GM21786 (cell line): ENCODE results near the gene ZNF74.
"Not testable (repeated sequence)": the region's sequence is repeated elsewhere in the genome, so short reads cannot be mapped to it uniquely, and the experiment has no call there.

Experiments used
- ATAC-seq: cut with Tn5 transposase; IDR thresholded peaks from one replicate; pipeline ENCODE4 v1.9.1; 2021; ENCODE audit not compliant: unreplicated experiment

ZNF74 gene

DNA sequence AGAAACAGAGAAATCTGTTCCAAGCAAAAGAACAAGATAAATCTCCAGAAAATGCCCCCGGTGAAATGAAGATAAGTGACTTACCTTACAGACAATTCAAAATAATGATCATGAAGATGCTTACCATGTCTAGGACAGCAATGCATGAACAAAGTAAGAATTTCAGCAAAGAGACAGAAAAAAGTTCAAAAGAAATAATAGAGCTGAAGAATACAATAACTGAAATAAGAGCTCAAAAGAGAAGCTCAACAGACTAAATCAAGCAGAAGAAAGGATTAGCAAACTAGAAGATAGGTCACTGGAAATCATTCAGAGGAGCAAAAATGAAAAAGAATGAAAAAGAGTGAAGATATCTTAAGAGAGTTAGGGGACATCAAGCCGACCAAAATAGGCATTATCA is 19.8 kb upstream of the ZNF74 start:
- not testable (repeated sequence) for ATAC-seq

GRCh38 chr22:20376281-20376680 is 17.7 kb upstream of the ZNF74 start:
- ATAC-seq, result not testable (repeated sequence)

GRCh38 chr22:20376983-20377382 is 17.0 kb upstream of the ZNF74 start:
- not testable (repeated sequence) for ATAC-seq

DNA sequence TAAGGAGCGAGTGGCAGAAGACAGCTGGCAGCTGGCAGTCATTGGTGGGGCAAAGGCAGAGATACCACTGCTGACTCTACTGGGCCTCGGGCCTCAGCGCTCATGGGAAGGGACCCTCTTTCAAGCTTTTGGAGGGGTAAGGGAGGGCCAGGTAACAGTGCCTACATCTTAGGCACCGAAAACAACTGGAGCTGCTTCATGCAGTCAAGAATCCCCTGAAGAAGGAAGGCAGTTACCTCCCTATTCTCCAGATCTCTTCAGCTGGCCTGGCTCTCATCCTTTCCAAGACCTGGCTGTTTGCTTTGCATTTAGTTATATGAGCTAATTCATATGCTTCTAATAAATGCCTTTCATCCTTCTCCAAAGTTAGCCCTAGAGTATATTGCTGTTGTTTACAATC is 15.8 kb upstream of the ZNF74 start:
- ATAC-seq, result no peak

DNA sequence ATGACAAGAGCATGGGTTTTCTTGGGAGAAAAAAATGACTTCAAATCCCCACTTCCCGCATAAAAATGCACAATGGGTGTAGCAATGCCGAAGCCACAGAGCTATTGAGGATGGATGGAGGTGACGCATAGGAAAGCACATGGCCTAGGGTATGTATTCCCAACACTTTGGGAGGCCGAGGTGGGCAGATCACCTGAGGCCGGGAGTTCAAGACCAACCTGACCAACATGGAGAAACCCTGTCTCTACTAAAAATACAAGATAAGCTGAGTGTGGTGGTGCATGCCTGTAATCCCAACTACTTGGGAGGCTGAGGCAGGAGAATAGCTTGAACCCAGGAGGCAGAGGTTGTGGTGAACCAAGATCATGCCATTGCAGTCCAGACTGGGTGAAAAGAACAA is 15.3 kb upstream of the ZNF74 start:
- ATAC-seq, result not testable (repeated sequence)

- no peak for ATAC-seq
Measured at GRCh38 chr22:20380486-20380885, 13.5 kb upstream of the ZNF74 start.

- ATAC-seq, result no peak
Measured at GRCh38 chr22:20383538-20383937, 10.4 kb upstream of the ZNF74 start.

GRCh38 chr22:20384171-20384570 is 9.8 kb upstream of the ZNF74 start:
- no peak for ATAC-seq

- no peak for ATAC-seq
Measured at GRCh38 chr22:20384865-20385264, 9.1 kb upstream of the ZNF74 start.

DNA sequence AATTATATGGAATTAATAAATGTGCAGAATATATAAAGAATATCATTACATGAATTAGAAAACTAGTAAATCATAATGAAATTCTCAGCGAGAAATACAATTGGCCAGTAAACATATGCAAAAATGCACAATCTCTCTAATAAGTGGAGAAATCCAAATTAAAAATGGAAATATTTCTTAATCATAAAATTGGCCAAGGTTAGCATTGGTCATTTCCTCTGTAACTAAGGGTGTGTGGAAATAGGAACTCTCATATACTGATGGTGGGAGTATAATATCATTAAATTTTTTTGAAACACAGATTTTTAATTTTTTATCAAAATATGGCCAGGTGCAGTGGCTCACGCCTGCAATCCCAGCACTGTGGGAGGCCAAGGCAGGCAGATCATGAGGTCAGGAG is 7.6 kb upstream of the ZNF74 start:
- ATAC-seq, result no peak

DNA sequence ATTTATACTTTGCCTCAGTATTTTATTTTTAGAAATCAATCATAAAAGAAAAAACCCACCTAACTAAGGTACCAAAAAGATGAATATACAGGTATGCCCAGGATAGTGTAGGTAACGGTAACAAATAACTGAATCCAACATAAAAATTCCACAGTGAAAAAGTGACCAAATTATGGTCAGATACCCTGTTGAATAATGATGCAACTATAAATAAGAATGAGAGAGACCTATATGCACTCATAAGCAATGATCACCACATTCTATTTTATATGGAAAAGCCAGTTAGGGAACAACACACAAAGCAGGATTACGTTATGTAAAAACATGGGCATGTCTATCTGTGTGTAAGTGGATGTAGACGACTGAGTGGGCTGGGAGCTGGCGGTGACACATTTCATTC is 7.0 kb upstream of the ZNF74 start:
- no peak for ATAC-seq

- no peak for ATAC-seq
Measured at GRCh38 chr22:20388200-20388599, 5.8 kb upstream of the ZNF74 start.

DNA sequence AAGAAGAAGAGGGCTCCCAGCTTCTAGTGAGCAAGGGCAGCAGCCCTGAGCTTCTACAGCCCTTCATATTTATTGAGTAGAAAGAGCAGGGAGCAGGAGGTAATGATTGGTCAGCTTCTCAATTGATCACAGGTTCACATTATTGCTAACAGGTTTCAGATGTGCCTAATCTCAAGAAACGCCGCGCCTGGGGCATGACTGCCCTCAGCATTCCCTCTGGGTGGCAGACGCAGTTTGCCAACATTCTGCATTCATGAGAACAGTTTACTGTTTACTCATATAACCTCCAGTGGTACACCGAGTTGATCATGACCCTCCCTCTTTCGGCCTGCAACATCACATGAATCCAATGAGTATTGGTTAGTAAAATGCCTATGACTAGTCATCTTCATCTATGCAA is 4.7 kb upstream of the ZNF74 start:
- no peak for ATAC-seq

- no peak for ATAC-seq
Measured at GRCh38 chr22:20390394-20390907, 3.5 kb upstream of the ZNF74 start.

GRCh38 chr22:20391222-20391621 is 2.7 kb upstream of the ZNF74 start:
- ATAC-seq, result no peak

- not testable (repeated sequence) for ATAC-seq
Measured at GRCh38 chr22:20392365-20392881, 1.5 kb upstream of the ZNF74 start.

DNA sequence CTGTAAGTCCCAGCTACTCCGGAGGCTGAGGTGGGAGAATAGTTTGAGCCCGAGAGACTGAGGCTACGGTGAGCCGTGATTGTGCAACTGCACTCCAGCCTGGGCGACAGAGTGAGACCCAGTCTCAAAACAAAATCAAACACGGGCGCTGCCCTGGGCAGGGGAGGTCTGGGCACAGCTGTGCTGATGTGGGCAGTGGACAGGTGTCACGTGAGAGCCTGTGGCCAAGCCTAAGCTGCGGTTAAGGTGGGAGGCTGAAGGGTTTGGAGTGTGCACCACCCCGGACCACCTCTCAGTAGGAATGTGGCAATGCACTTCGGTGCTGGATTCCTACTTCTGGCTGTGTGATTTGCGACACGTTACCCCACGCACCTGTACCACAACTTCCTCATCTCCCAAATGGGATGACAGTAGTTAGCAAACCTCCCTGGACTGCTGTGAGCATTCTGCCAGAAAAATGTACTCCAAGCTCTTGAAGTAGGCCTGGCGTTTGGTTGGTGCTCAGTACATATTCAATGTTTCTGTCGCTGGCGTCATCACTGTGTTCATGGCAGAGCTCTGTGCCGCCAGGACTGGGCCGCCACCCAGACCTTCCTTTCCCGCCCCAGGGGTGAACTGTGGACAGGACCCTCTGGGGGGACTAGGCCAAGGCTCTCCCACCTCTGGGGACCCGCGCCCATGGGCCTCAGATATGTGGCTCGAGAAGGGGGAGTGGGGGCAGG is 807 bp upstream of the ZNF74 start:
- ATAC-seq, result no peak

DNA sequence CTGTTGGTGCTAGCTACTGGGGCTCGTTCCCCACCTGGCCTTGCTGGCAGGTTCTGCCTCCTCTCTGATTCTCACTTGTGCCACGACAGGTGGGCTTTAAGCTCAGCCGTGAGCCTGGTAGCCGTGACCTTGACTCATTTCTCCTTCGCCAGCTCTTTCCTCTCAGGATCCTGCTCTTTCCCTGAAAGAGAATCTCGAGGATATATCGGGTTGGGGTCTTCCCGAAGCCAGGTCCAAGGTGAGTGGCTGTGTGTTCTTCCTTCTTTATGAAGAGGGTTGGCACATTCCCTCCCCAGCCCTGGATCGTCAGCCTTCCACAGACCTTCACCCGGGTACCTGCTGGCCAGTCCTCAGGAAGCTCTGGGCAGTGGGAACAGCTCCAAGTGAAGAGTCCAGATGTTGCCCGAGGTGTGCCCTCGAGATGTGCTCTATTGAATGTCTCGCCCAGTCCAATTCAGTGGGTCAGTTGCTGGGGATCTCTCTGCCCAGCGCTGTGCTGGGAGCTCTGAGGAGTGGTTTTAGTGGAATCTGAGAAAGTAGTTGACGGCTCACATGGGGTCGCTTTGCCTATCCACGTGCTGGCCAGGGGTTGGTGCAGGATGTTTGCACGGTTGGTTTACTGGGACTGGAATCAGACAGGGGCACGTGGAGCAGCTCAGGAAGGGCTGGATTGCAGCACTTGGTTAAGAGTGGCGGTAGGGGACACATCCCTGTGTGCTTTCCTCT is 1.4 kb downstream of the ZNF74 start:
- no peak for ATAC-seq

DNA sequence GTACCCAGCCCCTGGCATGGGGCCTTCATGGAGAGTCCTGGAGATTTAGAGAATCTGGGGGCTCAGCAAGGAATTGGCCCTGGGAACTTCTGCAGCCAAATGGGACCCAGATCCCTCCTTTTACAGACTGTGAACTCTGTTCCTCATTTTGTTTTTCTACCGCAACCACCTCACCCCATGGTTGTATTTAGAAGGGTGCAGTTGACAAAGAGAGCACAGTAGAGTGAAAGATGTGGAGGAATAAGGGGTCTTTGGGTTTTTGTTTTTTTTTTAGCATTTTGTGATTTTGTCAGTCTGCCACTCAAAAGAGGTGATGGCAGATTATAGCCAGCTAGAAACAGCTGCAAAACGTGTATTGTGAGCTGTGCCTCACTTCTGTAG is 1.9 kb downstream of the ZNF74 start:
- no peak for ATAC-seq

DNA sequence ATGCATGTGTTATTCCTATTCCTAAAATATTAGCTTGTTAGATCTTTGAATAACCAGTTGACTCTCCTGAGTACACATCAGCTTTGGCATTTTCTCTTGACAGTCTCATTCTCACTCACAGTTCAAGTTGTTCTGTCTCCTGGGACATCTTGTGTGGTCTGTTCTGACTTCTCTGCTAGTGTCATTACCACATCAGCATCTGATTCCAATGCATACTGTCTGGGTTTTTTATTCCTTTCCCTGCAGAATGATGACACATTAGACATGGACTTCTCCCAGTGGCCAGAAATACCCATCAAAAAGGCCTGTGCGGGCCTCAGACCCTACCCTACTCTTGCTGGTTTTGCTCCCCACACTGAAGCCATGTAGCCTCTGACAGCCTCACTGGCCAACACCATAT is 2.7 kb downstream of the ZNF74 start:
- ATAC-seq, result no peak

DNA sequence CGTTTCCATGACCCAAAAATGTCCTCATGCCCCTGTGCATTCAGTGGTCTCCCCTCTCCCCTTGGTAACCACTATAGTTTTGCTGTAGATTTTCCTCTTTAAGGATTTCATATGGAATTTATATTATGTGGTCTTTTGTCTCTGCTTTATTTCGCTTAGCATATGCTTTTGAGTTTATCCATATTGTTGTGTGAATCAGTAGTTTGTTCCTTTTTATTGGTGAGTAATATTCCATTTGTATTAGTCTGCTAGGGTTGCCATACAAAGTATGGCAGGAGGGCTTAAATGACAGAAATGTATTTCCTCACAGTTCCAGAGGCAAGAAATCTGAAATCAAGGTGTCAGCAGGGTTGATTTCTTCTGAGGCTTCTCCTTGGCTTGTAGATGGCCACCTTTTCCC is 3.5 kb downstream of the ZNF74 start:
- no peak for ATAC-seq

GRCh38 chr22:20398420-20398819 is 4.5 kb downstream of the ZNF74 start:
- no peak for ATAC-seq
